ENCODE data around the gene SDCCAG8. TPM values are rescaled to one million over a fixed set of nuclear protein-coding genes. Genes with fewer than 3 reads are reported as not detected.

SDCCAG8 gene
- total and polyA plus RNA-seq, 4 donors = 8.5 to 25.8 (median 17.5) TPM

GRCh38 chr1:243299069-243299468 lies 43.2 kb downstream of the SDCCAG8 start:
- Histone ChIP-seq H3K27ac (ENCODE audit: low read depth in 1 of 2, low read length in 2 of 2) (no peak overlapping the region), H3K36me3 (ENCODE audit: control insufficient read depth in 4 of 4, insufficient read depth in 3 of 4, low read depth in 1 of 4, low read length in 3 of 4) (peaks cover 0 to 10% (median 5%) of the 10 kb centered on the region in 4 donors), H3K9ac (ENCODE audit: low read depth in 1 of 2, low read length in 2 of 2) (no peak overlapping the region), H3K27me3 (ENCODE audit: control insufficient read depth in 4 of 4, insufficient read depth in 4 of 4, low read length in 3 of 4) (no peaks in the 10 kb centered on the region), H3K4me3 (ENCODE audit: low read depth in 1 of 3, low read length in 3 of 3) (no peak overlapping the region), H3K9me3 (ENCODE audit: control insufficient read depth in 4 of 4, low read length in 3 of 4) (peaks cover 0 to 7% (median 0%) of the 10 kb centered on the region in 4 donors), H3K4me1 (ENCODE audit: control insufficient read depth in 4 of 4, insufficient read depth in 4 of 4, low read length in 3 of 4) (no peaks in the 10 kb centered on the region)
- no peak for DNase-seq (ENCODE audit: low spot score)
- TF ChIP-seq CTCF (IDR thresholded peaks at IDR 0.05; ENCODE audit: low read depth, low read length, missing input control) (no peak), HNF4A (conservative IDR thresholded peaks at IDR 0.05) (no peak)
- 97% methylated on average over 1 of the region's 1 CpG for WGBS

GRCh38 chr1:243301059-243301458 lies 45.2 kb downstream of the SDCCAG8 start:
- no peak overlapping the region for H3K27ac ChIP-seq (ENCODE audit: low read depth in 1 of 2, low read length in 2 of 2)
- H3K36me3 ChIP-seq (ENCODE audit: control insufficient read depth in 4 of 4, insufficient read depth in 3 of 4, low read depth in 1 of 4, low read length in 3 of 4) = peaks cover 0 to 10% (median 3%) of the 10 kb centered on the region in 4 donors
- no peaks in the 10 kb centered on the region for H3K27me3 ChIP-seq (ENCODE audit: control insufficient read depth in 4 of 4, insufficient read depth in 4 of 4, low read length in 3 of 4)
- H3K9ac ChIP-seq (ENCODE audit: low read depth in 1 of 2, low read length in 2 of 2) = no peak overlapping the region
- no peak for DNase-seq (ENCODE audit: low spot score)
- TF ChIP-seq EGR1 (IDR thresholded peaks at IDR 0.05; ENCODE audit: low read depth in 2 of 2) (no peak), HNF4A (conservative IDR thresholded peaks at IDR 0.05) (no peak), RXRA (IDR thresholded peaks at IDR 0.05) (no peak), FOXA1 (IDR thresholded peaks at IDR 0.05) (no peak), JUND (IDR thresholded peaks at IDR 0.05) (no peak), SP1 (IDR thresholded peaks at IDR 0.05) (no peak), TAF1 (conservative IDR thresholded peaks at IDR 0.05) (no peak), REST (IDR thresholded peaks at IDR 0.05) (no peak), CTCF (IDR thresholded peaks at IDR 0.05; ENCODE audit: low read depth, low read length, missing input control) (no peak), MAX (IDR thresholded peaks at IDR 0.05) (no peak), ZBTB33 (IDR thresholded peaks at IDR 0.05) (no peak), FOXA2 (IDR thresholded peaks at IDR 0.05) (no peak), ATF3 (IDR thresholded peaks at IDR 0.05) (no peak), HNF4G (IDR thresholded peaks at IDR 0.05) (no peak), YY1 (IDR thresholded peaks at IDR 0.05) (no peak), RAD21 (IDR thresholded peaks at IDR 0.05) (no peak)
- H3K9me3 ChIP-seq (ENCODE audit: control insufficient read depth in 4 of 4, low read length in 3 of 4) = peaks cover 0 to 7% (median 0%) of the 10 kb centered on the region in 4 donors
- WGBS = 97% methylated on average over 2 of the region's 2 CpGs
- no peak overlapping the region for H3K4me3 ChIP-seq (ENCODE audit: low read depth in 1 of 3, low read length in 3 of 3)
- H3K4me1 ChIP-seq (ENCODE audit: control insufficient read depth in 4 of 4, insufficient read depth in 4 of 4, low read length in 3 of 4) = no peaks in the 10 kb centered on the region
